ENCODE results near the gene SCEL.

- TF ChIP-seq POLR2A (IDR thresholded peaks at IDR 0.05; ENCODE audit: low read length) (no peak), GATA1 (IDR thresholded peaks at IDR 0.05; ENCODE audit: low read depth, low read length) (no peak)
Measured at GRCh38 chr13:77554069-77554468, 18.6 kb downstream of the SCEL start.
